HG02973 (cell line): ENCODE measurements around the gene DPM2.
A peak's percentile ranks its signal among the peaks of the same experiment; 100 is the strongest.

ENCODE experiments used
- ATAC-seq: cut with Tn5 transposase; IDR thresholded peaks from one replicate; pipeline ENCODE4 v1.9.1; 2021; ENCODE audit warnings: moderate library complexity; ENCODE audit not compliant: unreplicated experiment

DPM2 gene

DNA sequence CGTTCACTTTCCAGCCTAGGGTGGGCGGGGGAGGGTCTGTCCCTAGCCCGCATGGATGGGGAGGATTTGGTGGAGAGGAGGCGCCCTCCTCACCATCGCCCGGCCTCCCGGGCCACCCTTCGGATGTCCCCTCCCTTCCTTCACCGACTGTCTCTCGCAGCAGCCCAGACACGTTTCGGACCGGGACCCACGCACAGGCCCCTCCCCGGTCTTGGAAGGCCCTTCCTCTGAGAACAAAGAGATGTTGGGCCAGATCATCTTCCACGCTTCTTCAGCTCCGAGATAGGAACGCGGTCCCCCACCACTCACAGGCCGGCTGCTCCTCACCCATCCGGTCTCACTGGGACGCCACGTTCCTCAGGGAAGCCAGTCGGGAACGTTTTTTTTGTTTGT is 640 bp upstream of the DPM2 start:
- ATAC-seq = no peak

DNA sequence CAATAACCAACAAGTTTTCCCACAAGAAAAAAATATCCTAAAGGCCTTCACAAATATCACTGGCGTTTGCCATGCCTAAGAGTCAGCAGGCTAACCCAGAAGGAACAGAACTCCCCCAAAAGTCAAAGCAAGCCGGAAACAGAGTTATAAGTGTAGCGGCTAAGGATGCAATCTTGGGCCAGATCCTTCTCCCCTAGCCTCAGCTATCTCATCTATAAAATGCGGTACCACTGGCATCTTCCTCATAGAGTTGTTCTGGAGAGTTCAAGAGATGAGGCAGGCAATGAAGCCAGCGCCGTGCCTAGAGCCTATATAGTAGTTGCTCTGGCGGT is 632 bp downstream of the DPM2 start:
- no peak for ATAC-seq

DNA sequence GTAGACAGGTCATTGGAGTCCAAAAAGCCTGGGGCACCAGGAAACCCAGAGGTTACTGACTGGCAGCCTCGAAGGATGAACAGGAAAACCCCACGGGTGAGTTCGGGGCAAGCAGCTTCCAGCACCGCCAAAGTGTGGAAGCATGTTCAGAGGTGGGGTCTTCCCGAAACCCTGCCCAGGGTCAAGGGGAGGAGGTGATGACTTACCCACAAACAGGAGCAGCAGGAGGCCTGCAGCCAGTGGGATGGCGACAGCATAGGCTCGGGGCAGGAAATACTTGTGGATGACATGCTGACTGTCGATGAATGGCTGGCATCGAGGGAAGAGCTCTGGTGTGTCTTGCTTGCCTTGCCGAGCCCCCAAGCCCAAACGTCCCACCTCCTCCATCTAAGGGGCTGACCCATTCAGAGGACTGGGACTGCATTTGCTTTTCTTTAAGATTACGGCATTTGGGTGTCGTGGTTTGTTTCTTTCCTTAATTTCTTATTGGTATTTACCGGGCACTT is 1.3 kb downstream of the DPM2 start:
- no peak for ATAC-seq

DNA sequence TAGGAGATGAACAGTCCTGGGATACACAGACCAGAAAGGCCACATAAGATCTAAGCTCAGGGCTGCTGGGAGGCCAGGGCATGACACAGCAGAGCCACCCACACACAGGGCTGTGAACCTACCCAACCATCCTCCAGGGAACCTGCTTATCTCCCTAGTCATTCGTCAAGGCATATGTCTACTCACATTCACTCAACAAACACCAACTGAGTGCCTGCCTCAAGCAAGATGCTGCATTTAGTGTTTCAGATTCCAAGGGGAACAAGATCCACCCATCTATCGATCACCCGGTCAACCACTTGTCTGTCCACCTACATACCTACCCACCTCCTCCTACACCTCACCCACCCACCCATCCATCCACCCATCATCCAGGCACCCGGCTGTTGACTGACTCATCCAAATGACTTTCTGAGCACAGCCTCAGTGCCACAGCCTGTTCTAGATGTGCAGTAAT is 1.9 kb downstream of the DPM2 start:
- ATAC-seq = no peak

DNA sequence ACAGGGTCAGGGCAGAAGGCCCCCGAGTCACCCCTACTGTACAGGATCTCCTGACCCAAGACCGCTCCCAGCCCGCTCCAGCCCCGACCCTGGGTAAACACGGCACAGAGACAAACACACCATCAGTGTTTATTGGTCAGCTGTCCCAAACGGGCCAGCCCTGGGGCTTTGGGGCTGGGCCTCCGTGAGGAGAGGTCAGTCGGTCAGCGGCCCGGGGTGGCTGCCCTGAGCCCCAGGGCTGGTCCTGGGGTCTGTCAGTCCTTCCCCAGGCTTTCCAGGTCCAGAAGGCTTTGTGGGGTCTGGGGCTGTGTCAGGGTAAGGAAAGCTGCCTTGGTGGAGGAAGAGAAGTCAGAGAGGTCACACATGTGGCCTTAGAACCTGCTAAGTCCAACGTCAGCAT is 2.7 kb downstream of the DPM2 start:
- no peak for ATAC-seq

DNA sequence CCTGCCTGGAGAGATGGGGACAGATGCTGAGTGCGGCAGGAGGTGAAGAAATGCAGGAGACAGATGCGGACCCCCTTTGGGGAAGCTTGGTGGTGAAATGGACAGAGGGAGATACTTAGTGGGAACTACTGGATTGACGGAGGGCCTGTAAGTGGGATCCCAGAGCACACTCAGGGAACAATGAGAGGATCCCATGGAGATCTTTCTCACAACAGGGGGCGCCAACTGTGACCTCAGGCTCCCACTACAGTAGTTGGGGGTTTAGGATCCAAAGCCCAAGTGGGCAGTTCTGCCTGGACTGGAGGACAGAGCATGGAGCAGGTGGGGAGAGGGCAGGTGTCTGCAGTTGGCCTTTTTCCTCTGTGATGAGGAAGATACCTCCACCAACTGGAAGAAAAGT is 3.4 kb downstream of the DPM2 start:
- ATAC-seq = no peak

DNA sequence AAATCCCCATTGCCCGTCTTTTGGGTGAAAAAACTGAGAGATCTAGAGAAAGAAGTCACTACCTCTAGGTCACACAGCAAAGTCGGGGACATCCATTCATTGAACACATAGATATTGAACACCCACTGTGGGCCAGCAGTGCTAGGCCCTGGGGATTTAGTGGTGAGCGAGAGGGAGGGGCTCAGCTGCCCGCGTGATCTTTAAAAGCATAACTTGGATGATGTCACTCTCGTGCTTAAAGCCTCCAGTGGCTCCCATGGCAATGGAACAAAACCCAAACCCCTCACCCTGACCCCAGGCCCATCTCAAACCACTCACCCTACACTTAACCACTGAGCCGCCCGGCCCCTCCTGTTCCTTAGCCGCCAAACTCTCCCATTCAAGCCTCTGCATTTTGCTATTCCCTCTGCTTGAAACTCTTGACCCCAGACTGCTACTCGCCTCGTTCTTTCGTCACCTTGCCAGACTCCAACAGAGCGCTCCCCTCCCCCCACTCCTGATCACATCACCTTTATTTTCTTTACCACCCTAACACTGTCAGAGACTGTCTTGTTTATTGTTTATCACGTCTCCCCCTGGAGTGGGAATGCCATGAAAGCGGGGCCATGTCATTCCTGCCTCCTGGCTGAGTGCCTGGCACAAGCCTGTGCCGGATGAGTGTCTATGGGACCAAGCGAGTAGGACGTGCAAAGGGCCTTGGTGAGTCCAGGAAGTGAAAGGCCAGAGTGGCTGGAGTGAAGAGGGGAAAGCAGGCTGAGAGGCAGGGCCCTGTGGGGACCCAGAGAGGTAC is 6.4 kb downstream of the DPM2 start:
- peak; percentile 22 for ATAC-seq

DNA sequence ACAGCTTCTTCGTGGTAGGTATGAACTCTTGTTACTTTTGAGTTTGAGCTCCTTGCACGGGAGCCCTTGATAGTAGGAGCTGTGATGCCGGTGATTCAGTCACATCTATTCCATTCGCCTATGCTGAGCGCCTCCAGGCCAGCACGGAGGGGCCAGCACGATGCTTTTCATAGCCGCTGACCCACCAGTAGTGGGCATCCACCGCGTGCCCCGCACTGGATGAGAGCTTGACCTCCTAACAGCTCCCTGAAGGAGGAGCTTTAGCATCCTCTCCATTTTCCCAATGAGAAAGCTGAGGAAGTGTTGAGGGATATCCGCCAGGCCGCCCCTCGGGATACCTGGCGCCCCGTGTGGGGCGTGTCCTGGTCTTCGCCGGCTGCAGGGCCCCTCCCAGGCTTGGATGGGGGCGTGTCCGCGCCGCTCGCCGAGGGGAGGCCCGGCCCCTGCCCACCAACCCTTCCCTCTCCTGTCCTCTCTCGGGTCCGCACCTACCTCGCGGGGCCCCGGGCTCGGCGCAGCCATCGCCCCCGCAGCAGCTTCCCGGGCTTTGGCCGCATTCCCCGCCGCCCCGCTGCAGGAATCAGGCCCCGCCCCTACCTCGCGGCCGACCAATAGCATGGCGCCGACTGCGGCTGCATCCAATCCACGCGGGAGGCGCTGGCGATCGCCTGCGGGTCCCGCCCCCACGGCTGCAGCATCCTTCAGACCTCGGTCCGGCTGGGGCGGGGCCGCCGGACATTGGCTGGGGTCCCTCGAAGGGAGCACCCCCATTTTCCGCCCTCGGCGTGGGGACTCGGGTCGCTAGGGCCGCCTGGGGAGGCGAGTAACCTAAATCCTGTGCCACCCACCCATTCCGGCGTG is 7.2 kb downstream of the DPM2 start, which contains the start of gene PIP5KL1:
TSS of gene PIP5KL1 (minus strand) at position 547 of the 861 bp plus-strand sequence. CDS start at position 522, 25 bp downstream.
- peak; percentile 73 for ATAC-seq

DNA sequence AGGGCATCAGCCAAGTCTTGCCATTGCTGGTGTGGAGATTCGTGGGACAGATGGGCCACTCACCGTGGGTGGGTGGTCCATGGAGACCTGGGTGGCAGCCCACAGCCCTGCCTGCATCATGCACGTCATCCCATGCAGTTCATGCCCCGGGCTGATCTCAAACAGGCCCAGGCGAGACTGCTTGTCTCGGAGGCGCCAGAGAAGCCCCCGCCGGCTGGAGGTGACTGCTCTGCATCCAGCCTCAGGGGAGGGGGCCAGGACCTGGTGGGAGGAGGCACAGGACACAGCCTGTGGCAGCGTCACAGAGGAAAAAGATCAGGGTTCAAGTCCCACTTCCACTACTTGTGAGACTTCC is 8.1 kb downstream of the DPM2 start:
- ATAC-seq = no peak

DNA sequence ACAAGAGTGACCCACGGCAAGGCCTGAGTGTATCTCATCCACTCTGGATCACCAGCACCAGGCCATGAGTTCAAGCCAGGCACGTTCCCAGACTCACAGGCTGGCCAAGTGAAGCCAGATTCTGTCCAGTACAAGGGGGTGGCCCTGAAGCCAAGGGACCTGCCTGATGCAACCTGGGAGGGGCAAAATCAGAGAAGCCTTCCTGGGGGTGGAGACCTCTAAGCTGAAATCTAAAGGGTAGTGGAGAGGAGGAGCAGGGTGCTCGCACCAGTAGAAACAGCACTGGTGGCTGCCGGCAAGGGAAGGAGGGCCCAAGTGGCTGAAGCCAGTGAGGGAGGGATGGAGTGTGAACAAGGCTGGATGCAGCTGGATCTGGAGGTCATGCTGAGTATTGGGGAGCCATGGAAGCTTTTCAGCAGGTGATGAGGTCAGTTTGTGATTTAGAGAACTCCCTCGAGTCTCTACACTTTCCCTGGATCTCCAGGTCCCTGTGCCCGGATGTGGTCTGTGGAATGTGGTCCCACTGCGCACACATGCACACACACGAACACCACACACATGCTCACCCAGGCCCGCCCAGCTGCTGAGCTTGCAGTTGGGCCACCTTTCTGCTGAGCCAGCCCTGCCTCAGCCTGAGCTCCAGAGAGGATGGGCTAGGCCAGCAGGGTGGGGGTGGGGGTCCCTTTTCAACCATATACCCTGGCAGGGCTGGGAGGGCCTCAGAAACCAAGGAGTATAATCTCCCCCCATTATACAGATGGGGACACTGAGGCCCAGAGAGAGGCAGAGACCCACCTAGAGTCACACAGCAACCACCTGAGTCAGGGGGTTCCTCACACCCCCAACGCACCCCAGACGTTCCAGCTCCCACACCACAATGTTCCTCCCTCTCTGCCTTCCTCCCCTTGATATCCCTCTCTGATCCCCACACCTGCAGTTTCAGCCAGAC is 8.7 kb downstream of the DPM2 start:
- ATAC-seq = no peak

DNA sequence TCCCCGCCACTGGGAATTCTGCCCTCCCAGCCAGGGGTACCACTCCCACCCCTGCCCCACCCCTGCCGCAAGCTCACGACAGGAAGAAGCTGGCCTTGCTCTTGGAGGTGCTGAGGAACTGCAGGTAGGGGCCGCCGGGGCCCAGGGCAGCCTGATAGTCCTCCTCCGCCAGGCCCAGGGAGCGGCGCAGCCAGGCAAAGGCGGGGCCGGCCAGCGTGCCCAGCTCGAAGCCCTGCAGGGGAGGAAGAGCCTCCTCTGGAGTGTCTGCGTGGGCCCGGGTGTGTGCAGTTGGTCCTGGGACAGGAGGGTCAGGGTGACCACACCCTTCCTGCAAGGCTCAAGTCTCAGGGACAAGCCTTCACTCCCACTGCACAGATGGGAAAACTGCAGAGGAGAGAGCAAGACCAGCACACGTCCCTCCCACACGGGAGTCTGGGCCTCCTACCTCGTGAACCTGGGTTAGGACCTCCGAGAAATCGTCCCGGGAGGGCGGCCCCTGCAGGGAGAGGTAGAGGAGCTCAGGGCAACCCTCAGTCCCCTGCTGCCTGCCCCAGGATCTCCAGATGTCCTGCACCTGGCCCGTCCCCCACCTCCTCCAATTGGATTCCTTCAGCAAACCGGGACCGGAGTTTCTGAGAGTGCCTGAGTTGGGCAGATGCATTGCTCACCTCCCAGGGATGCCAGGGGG is 9.5 kb downstream of the DPM2 start:
- ATAC-seq = no peak

DNA sequence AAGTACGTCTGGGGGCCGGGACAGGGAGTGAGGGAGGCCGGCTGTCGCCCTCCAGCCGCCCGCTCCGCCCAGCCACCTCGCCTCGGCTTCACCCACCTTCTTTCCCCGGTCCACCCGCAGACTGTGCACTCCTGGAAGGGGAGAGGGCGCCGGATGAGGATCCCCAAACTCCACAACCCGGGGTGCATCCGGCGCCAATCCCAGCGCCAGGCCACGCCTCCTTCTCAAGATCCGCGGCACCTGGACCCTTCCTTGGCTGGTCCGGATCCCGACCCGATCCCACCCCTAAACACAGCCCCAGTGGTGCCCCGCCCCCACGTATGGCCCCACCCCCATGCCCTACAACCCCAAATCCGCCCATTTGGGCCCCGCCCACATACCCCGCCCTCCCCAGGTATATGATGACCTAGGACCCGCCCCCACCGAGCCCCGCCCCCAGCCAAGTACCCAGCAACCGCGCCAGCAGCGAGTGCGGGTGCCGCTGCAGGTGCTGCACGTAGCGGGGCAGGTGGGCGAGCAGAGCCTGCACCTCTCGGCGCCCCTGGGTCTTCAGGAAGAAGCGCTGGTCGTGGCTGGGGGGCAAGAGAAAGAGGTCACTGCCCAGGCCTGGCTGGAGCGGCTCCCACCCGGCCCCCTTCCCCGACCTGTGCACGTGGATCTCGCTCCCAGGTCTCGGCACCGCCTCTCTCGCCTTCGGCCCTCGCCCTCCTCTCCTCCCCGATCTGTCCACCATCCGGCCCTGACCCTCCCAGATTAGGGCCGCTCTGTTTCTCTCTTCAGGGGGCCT is 10.3 kb downstream of the DPM2 start:
- no peak for ATAC-seq

DNA sequence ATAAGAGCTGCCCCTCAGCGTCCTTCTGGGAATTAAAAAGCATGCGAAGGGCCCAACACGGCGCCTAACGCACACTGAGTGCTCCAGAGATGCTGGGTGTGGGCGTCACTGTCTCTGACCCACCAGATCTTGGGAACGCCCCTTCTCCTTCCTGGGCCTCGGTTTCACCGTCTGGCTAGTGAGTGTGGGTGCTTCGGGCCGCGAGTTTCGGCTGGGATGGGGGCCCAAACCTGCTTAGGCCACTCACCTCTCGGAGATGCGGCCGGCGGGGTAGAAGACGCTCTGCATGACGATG is 10.8 kb downstream of the DPM2 start:
- no peak for ATAC-seq

DNA sequence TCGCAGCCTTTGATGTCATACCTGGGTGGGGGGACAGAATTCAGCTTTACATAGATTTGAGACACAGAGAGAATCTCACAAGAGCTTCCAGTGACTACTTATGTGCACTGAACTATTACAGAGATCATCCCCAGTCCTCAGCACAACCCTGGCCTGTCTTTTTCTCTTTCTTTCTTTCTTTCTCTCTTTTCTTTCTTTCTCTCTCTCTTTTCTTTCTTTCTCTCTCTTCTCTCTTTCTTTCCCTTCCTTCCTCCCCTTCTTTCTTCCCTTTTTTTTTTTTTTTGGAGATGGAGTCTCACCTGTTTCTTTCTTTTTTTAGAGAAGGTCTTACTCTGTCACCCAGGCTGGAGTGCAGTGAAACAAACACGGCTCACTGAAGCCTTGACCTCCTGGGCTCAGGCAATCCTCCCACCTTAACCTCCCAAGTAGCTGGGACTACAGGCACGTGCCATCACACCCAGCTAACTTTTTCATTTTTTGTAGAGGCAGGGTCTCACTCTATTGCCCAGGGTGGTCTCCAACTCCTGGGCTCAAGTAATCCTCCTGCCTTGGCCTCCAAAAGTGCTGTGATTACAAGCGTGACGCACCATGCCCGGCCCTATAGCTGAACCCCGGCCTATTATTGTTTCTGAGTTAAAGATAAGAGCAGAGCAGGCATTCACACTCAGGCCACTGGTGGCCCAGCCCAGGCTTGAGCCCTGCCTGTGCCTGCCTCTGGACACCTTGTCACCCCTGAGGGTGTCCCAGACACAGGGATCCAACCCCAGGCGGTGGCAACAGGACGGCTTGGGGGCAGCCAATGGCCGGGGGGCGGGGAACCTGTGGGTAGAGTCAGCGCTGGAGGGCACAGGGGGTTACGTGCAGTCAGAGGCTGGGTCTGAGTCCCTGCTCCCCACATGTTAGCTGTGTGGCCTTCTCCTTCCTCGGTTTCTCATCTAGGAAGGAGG is 11.4 kb downstream of the DPM2 start:
- no peak for ATAC-seq

DNA sequence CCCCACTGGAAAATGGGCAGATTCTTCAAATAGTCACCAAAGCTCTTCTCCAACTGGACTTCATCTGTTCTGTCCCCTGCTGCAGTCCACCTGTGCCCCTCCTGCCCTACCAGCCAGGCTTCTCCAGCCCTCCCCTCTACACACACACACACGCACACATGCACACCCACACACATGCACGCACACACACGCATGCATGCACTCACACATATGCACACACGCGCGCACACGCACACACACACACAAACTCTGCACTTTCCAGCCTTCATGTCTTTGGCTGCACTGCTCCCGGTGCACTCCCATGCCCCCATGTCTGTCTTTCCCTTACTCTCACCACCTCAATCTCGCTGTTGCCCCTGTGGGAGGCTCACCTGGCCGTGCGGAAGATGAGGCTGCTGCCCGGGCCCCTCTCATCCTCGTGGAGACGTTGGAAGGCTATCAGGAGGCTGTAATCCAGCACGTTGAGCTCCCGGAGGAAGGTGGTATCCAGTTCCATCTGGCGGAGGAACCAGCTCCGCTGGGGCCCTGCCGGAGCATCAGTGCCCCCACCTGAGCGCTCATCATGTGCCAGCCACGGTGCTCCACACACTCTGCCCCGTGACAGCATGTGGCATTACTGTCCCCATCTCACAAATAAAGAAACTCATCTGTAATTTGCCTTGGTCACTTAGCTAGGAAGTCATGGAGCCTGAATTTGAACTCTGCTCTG is 12.8 kb downstream of the DPM2 start:
- no peak for ATAC-seq

DNA sequence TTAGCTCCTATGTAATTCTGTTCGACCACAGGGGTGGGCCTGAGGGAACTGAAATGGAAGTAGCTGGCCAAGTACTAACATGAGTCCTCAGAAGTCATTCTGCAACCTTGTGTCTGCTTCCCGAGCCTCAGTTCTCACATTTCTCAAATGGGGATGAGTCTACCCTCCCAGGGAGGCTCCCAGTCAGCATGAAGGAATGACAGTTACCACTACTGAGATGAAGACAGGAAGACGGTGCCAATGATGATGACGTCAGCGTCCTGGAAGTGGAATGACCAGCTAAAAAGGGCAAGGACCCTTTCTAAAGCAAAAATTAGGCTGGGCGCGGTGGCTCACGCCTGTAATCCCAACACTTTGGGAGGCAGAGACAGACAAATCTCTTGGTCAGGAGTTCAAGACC is 13.9 kb downstream of the DPM2 start:
- no peak for ATAC-seq

DNA sequence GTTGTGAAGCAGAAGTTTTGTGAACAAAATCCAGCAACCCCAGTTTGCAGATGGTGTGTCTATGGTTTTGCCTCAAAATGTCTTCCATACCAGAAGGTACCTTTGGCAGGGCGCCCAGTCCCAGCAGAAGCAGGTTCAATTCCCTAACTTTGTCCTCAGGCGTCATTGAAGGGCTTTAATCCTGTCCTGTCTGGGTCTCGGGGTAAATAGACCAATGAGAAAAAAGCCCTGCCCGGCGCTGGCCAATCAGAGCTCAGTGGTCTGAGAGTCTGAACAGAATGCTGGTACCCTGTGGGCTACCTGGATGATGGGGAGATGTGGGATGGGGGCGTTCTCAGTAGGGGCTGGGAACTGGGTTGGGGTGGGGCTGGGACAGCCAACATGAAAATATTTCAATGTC is 14.6 kb downstream of the DPM2 start:
- no peak for ATAC-seq

DNA sequence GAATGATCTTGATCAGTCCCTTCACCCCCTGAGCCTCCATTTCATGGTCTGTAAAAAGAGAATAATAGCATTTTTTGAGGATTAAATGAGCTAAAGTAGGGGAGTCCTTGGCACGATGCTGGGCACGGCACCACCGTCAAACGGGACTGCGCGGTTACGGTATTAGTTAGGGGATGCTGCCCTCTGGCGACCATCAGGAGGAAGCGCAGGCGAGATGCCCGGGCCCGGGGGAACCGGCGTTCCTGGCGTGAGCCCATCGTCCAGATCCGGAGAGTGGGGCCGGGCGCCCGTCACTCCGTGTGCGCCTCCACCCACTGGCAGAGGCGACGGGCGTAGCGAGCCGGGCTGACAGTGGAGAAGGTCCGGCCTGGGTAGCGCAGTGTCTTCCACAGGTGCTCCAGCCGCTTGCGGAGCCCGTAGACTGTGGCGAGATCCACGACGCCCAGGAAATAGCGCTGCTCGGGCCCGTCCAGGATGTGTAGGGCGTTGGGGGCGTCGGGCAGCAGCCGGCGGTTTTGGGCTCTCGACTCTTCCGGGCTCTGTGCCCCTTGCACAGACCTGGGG is 16.0 kb downstream of the DPM2 start:
- no peak for ATAC-seq
